SK-N-MC (cell line): Measurements from ENCODE around the gene MAGI1.

Experiments
- DNase-seq: peaks from one replicate; pipeline ENCODE4 v3.0.0-alpha.2; 2011; ENCODE audit warnings: low read depth, low spot score
- H3K27ac ChIP-seq: fragments of 200-600 bp; sonication (generic); 2 replicates; pipeline ENCODE4 v1.5.1; 2016; ENCODE audit warnings: mixed run types
- H3K36me3 ChIP-seq: fragments of 200-600 bp; sonication (generic); 2 replicates; pipeline ENCODE4 v1.6.1; 2017; ENCODE audit warnings: antibody characterized with exemption, low read length, mixed read lengths; ENCODE audit not compliant: insufficient read depth
- H3K4me3 ChIP-seq: fragments of 200-600 bp; sonication (generic); 2 replicates; pipeline ENCODE4 v1.5.1; 2016
- H3K9ac ChIP-seq: fragments of 200-600 bp; sonication (generic); 2 replicates; pipeline ENCODE4 v1.8.0; 2017; ENCODE audit warnings: mixed run types, mixed read lengths; ENCODE audit not compliant: insufficient read length
- H3K9me3 ChIP-seq: fragments of 200-600 bp; sonication (generic); 2 replicates; pipeline ENCODE4 v1.6.1; 2017; ENCODE audit warnings: low read depth, mild to moderate bottlenecking, antibody characterized with exemption, low read length, moderate library complexity, mixed read lengths
- EZH2 ChIP-seq: fragments of 200-600 bp; sonication (generic); IDR thresholded peaks from one replicate; pipeline ENCODE4 v1.6.1; 2017; ENCODE audit warnings: antibody characterized with exemption
- FOXP2 ChIP-seq: optimal IDR thresholded peaks from 2 replicates; pipeline ENCODE3; 2011; ENCODE audit warnings: mild to moderate bottlenecking, moderate library complexity; ENCODE audit not compliant: insufficient read depth; ENCODE audit errors: extremely low read length, control extremely low read depth
- POLR2AphosphoS5 ChIP-seq: IDR thresholded peaks from 2 replicates; pipeline ENCODE4 v1.6.1; 2012; ENCODE audit warnings: mild to moderate bottlenecking, low read depth, low read length, borderline replicate concordance

MAGI1 gene

GRCh38 chr3:66038726-66039589, at the start of gene MAGI1:
TSS of gene MAGI1 (minus strand) at chr3:66038918. CDS start at chr3:66038308, 610 bp downstream.
- no peaks in the 10 kb centered on the region for H3K36me3 ChIP-seq
- H3K9ac ChIP-seq, result peak within 1 kb of the TSS; percentile 77
- TF ChIP-seq POLR2AphosphoS5 (peak; percentile 59), FOXP2 (no peak)
- peak; percentile 1 for DNase-seq
- peak within 1 kb of the TSS; percentile 88 for H3K4me3 ChIP-seq
- no peak within 1 kb of the TSS for H3K27ac ChIP-seq
- no peaks in the 10 kb centered on the region for H3K9me3 ChIP-seq

DNA sequence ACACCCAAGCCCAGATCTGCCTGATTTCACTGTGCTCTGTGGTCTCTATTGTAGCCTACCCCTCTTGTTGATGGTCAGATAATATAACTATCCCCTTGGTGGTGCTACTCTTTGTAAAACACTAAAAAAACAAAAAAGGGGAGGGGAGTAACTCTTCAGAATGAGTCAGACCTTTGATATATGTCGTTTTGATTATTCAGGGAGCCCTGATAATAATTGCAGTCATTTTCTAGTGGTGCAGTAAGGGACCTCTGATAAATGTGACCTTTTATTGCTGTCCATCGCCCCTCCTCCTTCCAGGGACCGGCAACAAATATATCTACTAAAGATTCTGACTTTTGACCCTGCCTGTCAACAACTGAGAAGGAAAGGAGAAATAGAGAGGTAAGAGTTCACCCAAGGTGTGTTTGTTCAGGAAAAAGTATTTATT, 45.1 kb upstream of the MAGI1 start:
- no peak overlapping the region for H3K9ac ChIP-seq
- TF ChIP-seq FOXP2, result no peak
- no peak for TF ChIP-seq POLR2AphosphoS5
- TF ChIP-seq EZH2, result no peak
- no peak overlapping the region for H3K4me3 ChIP-seq
- H3K36me3 ChIP-seq, result no peaks in the 10 kb centered on the region
- H3K9me3 ChIP-seq, result no peaks in the 10 kb centered on the region
- no peak for DNase-seq
- no peak overlapping the region for H3K27ac ChIP-seq

DNA sequence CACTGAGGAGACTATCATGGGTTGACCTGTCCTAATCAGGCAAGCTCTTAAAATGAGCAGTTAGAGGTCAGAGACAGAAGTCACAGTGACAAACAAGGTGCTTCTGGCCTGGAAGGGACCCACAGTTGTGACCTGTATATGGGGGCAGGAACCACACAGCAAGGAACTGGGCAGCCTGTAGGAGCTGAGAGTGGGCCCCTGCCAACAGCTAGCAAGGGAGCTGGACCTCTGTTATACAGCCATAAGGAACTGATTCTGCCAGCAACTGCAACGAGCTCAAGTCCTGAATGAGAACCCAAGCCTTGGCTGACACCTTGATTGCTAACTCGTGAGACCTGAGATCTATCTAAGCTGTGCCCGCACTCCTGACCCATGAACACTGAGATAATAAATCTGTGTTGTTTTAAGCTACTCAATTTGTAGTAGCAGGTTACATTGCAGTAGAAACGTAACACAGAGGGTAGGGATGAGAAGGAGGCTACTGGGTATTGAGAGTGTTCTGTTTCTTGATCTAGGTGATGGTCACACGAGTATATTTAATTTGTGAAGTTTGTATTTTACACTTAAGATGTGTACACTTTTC, 44.5 kb upstream of the MAGI1 start:
- Histone ChIP-seq H3K9ac (no peak overlapping the region), H3K36me3 (no peaks in the 10 kb centered on the region), H3K27ac (no peak overlapping the region), H3K4me3 (no peak overlapping the region), H3K9me3 (no peaks in the 10 kb centered on the region)
- DNase-seq, result no peak
- TF ChIP-seq FOXP2 (no peak), EZH2 (no peak)

DNA sequence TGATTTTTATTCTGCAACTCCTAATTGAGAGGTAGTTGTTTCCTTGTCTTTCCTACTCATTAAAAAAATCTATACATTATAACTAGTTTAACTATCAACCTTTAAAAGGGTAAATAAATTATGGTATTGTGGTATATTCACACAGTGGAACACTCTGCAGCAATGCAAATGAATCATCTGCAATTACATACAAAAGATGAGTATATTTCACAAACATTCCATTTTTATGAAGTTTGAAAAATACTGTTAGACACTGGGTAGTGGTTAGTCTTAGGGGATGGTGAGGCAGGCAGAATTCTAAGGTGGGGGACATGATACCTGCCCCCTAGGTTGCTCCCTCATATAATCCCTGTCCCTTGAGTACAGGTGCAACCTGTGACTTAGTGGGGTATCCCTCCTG, 44.0 kb upstream of the MAGI1 start:
- no peak overlapping the region for H3K4me3 ChIP-seq
- H3K36me3 ChIP-seq, result no peaks in the 10 kb centered on the region
- no peak overlapping the region for H3K9ac ChIP-seq
- no peak for DNase-seq
- H3K27ac ChIP-seq, result no peak overlapping the region
- H3K9me3 ChIP-seq, result no peaks in the 10 kb centered on the region
- no peak for TF ChIP-seq FOXP2
- no peak for TF ChIP-seq EZH2
- no peak for TF ChIP-seq POLR2AphosphoS5

DNA sequence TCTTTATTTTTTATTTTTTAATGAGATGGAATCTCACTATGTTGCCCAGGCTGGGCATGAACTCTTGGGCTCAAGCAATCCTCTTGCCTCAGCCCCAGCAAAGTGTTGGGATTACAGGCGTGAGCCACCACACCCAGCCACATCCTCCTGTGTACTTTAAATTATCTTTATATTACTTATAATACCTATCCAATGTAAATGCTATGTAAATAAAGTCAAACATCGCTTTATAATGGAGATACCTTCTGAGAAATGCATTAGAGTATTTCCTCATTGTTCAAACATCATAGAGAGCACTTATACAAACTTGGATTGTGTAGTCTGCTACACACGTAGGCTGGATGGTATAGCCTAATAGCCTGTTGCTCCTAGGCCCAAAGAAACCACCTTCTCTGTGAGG, 41.4 kb upstream of the MAGI1 start:
- Histone ChIP-seq H3K27ac (no peak overlapping the region), H3K4me3 (no peak overlapping the region), H3K36me3 (no peaks in the 10 kb centered on the region), H3K9me3 (no peaks in the 10 kb centered on the region), H3K9ac (no peak overlapping the region)
- TF ChIP-seq FOXP2 (no peak), POLR2AphosphoS5 (no peak), EZH2 (no peak)
- no peak for DNase-seq

DNA sequence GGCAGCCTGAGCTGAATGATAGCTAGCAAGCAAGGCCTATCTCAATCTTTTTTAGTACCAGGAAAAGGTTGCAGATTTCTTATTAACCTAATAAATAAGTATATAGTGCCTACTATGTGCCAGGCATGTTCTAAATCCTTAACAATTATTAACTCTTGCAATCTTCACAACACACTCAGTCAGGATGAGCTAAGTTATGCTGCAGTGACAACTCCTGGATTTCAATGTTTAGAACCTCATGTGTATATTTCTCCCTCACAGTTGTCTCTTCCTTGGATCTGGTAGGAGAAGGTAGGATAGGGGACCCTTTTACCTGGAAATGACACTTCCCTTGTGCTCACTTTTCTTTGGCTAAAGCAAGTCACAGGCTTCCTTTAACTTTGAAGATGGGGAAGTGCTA, 39.3 kb upstream of the MAGI1 start:
- Histone ChIP-seq H3K9me3 (no peaks in the 10 kb centered on the region), H3K9ac (no peak overlapping the region), H3K27ac (no peak overlapping the region), H3K36me3 (no peaks in the 10 kb centered on the region), H3K4me3 (no peak overlapping the region)
- TF ChIP-seq FOXP2 (no peak), EZH2 (no peak), POLR2AphosphoS5 (no peak)
- no peak for DNase-seq

- TF ChIP-seq POLR2AphosphoS5 (no peak), FOXP2 (no peak), EZH2 (no peak)
- no peak overlapping the region for H3K27ac ChIP-seq
- H3K4me3 ChIP-seq, result no peak overlapping the region
- no peak overlapping the region for H3K9ac ChIP-seq
- H3K36me3 ChIP-seq, result no peaks in the 10 kb centered on the region
- no peak for DNase-seq
- H3K9me3 ChIP-seq, result no peaks in the 10 kb centered on the region
Observed at GRCh38 chr3:66076861-66077470, 38.2 kb upstream of the MAGI1 start.

GRCh38 chr3:66075281-66075680, 36.6 kb upstream of the MAGI1 start:
- Histone ChIP-seq H3K36me3 (no peaks in the 10 kb centered on the region), H3K9ac (no peak overlapping the region), H3K4me3 (no peak overlapping the region), H3K9me3 (no peaks in the 10 kb centered on the region), H3K27ac (no peak overlapping the region)
- DNase-seq, result no peak
- no peak for TF ChIP-seq FOXP2
- TF ChIP-seq EZH2, result no peak
